HepG2 (cell line): ENCODE data around the gene SEC31A.

ENCODE experiments used
- BRF2 ChIP-seq: sonication (generic); formaldehyde crosslinking; IDR thresholded peaks from 2 replicates; pipeline ENCODE4 v1.8.1; 2022; ENCODE audit warnings: mild to moderate bottlenecking, missing genetic modification reagents
- CBX5 ChIP-seq: sonication (generic); formaldehyde crosslinking; IDR thresholded peaks from 2 replicates; pipeline ENCODE4 v1.4.0; 2020; ENCODE audit warnings: missing genetic modification reagents, borderline replicate concordance
- CTCF ChIP-seq: sonication (generic); formaldehyde crosslinking; IDR thresholded peaks from 2 replicates; pipeline ENCODE4 v1.5.0; 2020; ENCODE audit warnings: mild to moderate bottlenecking, missing genetic modification reagents, moderate library complexity
- POLR2A ChIP-seq, 2 experiments: IDR thresholded peaks; 2 replicates each; pipeline ENCODE4 v1.6.1; 2011; ENCODE audit warnings: low read depth in 2 of 2, low read length in 2 of 2, mild to moderate bottlenecking in 1 of 2, moderate library complexity in 1 of 2; ENCODE audit not compliant: insufficient read depth in 1 of 2
- SIN3B ChIP-seq: fragments of 150-350 bp; IDR thresholded peaks from 2 replicates; pipeline ENCODE4 v1.6.1; 2014; ENCODE audit warnings: low read length
- SMAD1 ChIP-seq: sonication (generic); formaldehyde crosslinking; IDR thresholded peaks from 2 replicates; pipeline ENCODE4 v1.4.0; 2020; ENCODE audit warnings: missing genetic modification reagents, low read depth, mild to moderate bottlenecking, borderline replicate concordance
- SMC3 ChIP-seq: IDR thresholded peaks from 2 replicates; pipeline ENCODE4 v1.6.1; 2011; ENCODE audit warnings: low read length, improper control_type of control experiment
- SP1 ChIP-seq, 2 experiments: fragments of 450-650 bp in 1 of 2; sonication (generic) in 1 of 2; formaldehyde crosslinking in 1 of 2; IDR thresholded peaks; 2 replicates each; pipeline versions ENCODE4 v1.4.0 to v1.6.1; 2016 to 2020; ENCODE audit warnings: missing genetic modification reagents in 1 of 2
- TBL1XR1 ChIP-seq: fragments of 150-350 bp; IDR thresholded peaks from 2 replicates; pipeline ENCODE4 v1.6.1; 2014; ENCODE audit warnings: borderline replicate concordance, low read length; ENCODE audit not compliant: partially characterized antibody
- ZNF558 ChIP-seq: sonication (generic); formaldehyde crosslinking; IDR thresholded peaks from 2 replicates; pipeline ENCODE4 v1.9.0; 2022; ENCODE audit warnings: mild to moderate bottlenecking, missing genetic modification reagents, borderline replicate concordance

GRCh38 chr4:82814034-82814433 is 76.9 kb downstream of the SEC31A start:
- TF ChIP-seq BRF2 (no peak), CTCF (CRISPR knock-in tag) (no peak), SMC3 (no peak), TBL1XR1 (no peak), POLR2A (IDR thresholded peaks at IDR 0.05; ENCODE audit: insufficient read depth in 1 of 2, low read depth in 2 of 2, low read length in 2 of 2) (no peak), SP1 (IDR thresholded peaks at IDR 0.05) (no peak), SP1 (CRISPR knock-in tag; IDR thresholded peaks at IDR 0.05) (no peak), ZNF558 (CRISPR knock-in tag) (no peak), SMAD1 (CRISPR knock-in tag) (no peak), CBX5 (no peak), SIN3B (no peak)
